Measurements from ENCODE around the gene GABRA5. TPM values are rescaled to one million over a fixed set of nuclear protein-coding genes. Genes with fewer than 3 reads are reported as not detected.
"Not testable (repeated sequence)": the region's sequence is repeated elsewhere in the genome, so short reads cannot be mapped to it uniquely, and the experiment has no call there.

GABRA5 gene
- total RNA-seq (2021; ENCODE audit: unreplicated experiment) (not detected), Bru-seq, nascent RNA (not detected), BruChase-seq, experiment 1, labeled RNA remaining after a 2-hour chase (not detected), BruChase-seq, experiment 2, labeled RNA remaining after a 6-hour chase (percentile 3 among the genes with signal in this experiment)
- not detected for polyA plus RNA-seq (2012; ENCODE audit: insufficient read length)
- long read RNA-seq = 0 reads

GRCh38 chr15:26866298-26867199 lies at the start of gene GABRA5:
Gene GABRA5 (plus strand): TSS chr15:26867062. CDS start chr15:26869249, 2,187 bp downstream.
- Histone ChIP-seq H3K36me3 (ENCODE audit: control insufficient read depth, insufficient read depth, low read length) (no peaks in the 10 kb centered on the region), H3K27me3 (ENCODE audit: control insufficient read depth, insufficient read depth, low read length) (no peaks in the 10 kb centered on the region), H3K27ac (ENCODE audit: low read length) (no peak within 1 kb of the TSS), H3K9me3 (ENCODE audit: control insufficient read depth, insufficient read depth, low read depth, low read length) (no peaks in the 10 kb centered on the region), H3K4me1 (ENCODE audit: control insufficient read depth, insufficient read depth, low read length) (no peaks in the 10 kb centered on the region), H3K4me3 (ENCODE audit: low read depth in 2 of 2, low read length in 2 of 2) (no peak within 1 kb of the TSS)
- CTCF ChIA-PET = no interaction called here
- POLR2A ChIA-PET = no interaction called here
- ATAC-seq (no peak), DNase-seq (ENCODE audit: low read depth, low spot score) (no peak)
- BruUV-seq (replicated peaks) = no TSS peak
- no peak for TF ChIP-seq SIN3A (IDR thresholded peaks at IDR 0.05; ENCODE audit: borderline replicate concordance, insufficient read depth, low read depth, low read length)
- no peak for TF ChIP-seq POLR2AphosphoS5 (IDR thresholded peaks at IDR 0.05; ENCODE audit: low read depth, low read length)
- TF ChIP-seq CTCF (IDR thresholded peaks at IDR 0.05) = no peak
- TF ChIP-seq REST (IDR thresholded peaks at IDR 0.05; ENCODE audit: insufficient read depth in 1 of 2, low read depth in 2 of 2, low read length in 1 of 2) = no peak
- no peak for TF ChIP-seq TCF7L2 (IDR thresholded peaks at IDR 0.05; ENCODE audit: low read depth, low read length)
- in situ Hi-C loops (cut with HindIII; ENCODE audit: low pct_unique_long_range_greater_than_20kb, low sequenced_read_pairs) = no loop called here
- intact Hi-C loops (cut with micrococcal nuclease; ENCODE audit: unreplicated experiment) = loop anchor here (10.0 kb wide), 2 partner anchors 682 to 1362 kb away; no protein-coding TSS in a partner anchor

GRCh38 chr15:26831191-26831590 lies 35.7 kb upstream of the GABRA5 start:
- H3K4me1 ChIP-seq (ENCODE audit: control insufficient read depth, insufficient read depth, low read length); H3K4me3 ChIP-seq (ENCODE audit: low read depth in 2 of 2, low read length in 2 of 2); H3K27ac ChIP-seq (ENCODE audit: low read length); CTCF ChIA-PET; H3K9me3 ChIP-seq (ENCODE audit: control insufficient read depth, insufficient read depth, low read depth, low read length); POLR2A ChIA-PET; ATAC-seq; H3K36me3 ChIP-seq (ENCODE audit: control insufficient read depth, insufficient read depth, low read length); intact Hi-C loops (cut with micrococcal nuclease; ENCODE audit: unreplicated experiment); BruUV-seq (replicated peaks); H3K27me3 ChIP-seq (ENCODE audit: control insufficient read depth, insufficient read depth, low read length); in situ Hi-C loops (cut with HindIII; ENCODE audit: low pct_unique_long_range_greater_than_20kb, low sequenced_read_pairs); DNase-seq (ENCODE audit: low read depth, low spot score): not testable (repeated sequence)

- DNase-seq (ENCODE audit: low read depth, low spot score) = no peak
- no peak for ATAC-seq
- in situ Hi-C loops (cut with HindIII; ENCODE audit: low pct_unique_long_range_greater_than_20kb, low sequenced_read_pairs) (no loop called here), intact Hi-C loops (cut with micrococcal nuclease; ENCODE audit: unreplicated experiment) (no loop called here)
- Histone ChIP-seq H3K36me3 (ENCODE audit: control insufficient read depth, insufficient read depth, low read length) (no peaks in the 10 kb centered on the region), H3K27ac (ENCODE audit: low read length) (no peak overlapping the region), H3K27me3 (ENCODE audit: control insufficient read depth, insufficient read depth, low read length) (no peaks in the 10 kb centered on the region), H3K4me1 (ENCODE audit: control insufficient read depth, insufficient read depth, low read length) (no peaks in the 10 kb centered on the region), H3K4me3 (ENCODE audit: low read depth in 2 of 2, low read length in 2 of 2) (no peak overlapping the region), H3K9me3 (ENCODE audit: control insufficient read depth, insufficient read depth, low read depth, low read length) (peaks cover 6% of the 10 kb centered on the region; the same call in 1 of the 2 replicates)
- no peak for TF ChIP-seq TCF7L2 (IDR thresholded peaks at IDR 0.05; ENCODE audit: low read depth, low read length)
- TF ChIP-seq POLR2AphosphoS5 (IDR thresholded peaks at IDR 0.05; ENCODE audit: low read depth, low read length) = no peak
- no peak for TF ChIP-seq SIN3A (IDR thresholded peaks at IDR 0.05; ENCODE audit: borderline replicate concordance, insufficient read depth, low read depth, low read length)
- no peak for TF ChIP-seq CTCF (IDR thresholded peaks at IDR 0.05)
- TF ChIP-seq REST (IDR thresholded peaks at IDR 0.05; ENCODE audit: insufficient read depth in 1 of 2, low read depth in 2 of 2, low read length in 1 of 2) = no peak
- BruUV-seq (replicated peaks) = no TSS peak
- CTCF ChIA-PET = no interaction called here
- POLR2A ChIA-PET = no interaction called here
Observed at GRCh38 chr15:26831951-26832350, 34.9 kb upstream of the GABRA5 start.

Data from Panc1 (cell line).